Activated CD4-positive, alpha-beta T cell treated with anti-CD3 and anti-CD28 coated beads, Interleukin-2, amount 50 U/mL, for 4 hours (primary cell): ENCODE measurements around the gene ARHGEF19.
"Not testable (repeated sequence)": the region's sequence is repeated elsewhere in the genome, so short reads cannot be mapped to it uniquely, and the experiment has no call there.

Experiments
- DNase-seq, 2 experiments: peaks; one replicate each; pipeline ENCODE4 v3.0.0-alpha.2; 2020

The ARHGEF19 gene

GRCh38 chr1:16163608-16164212 is 48.7 kb downstream of the ARHGEF19 start:
- not testable (repeated sequence) for DNase-seq

- DNase-seq: peak; percentile 36 to 37
Observed at GRCh38 chr1:16162163-16162822, 50.2 kb downstream of the ARHGEF19 start.

GRCh38 chr1:16161717-16162116 is 50.7 kb downstream of the ARHGEF19 start:
- no peak for DNase-seq

DNA sequence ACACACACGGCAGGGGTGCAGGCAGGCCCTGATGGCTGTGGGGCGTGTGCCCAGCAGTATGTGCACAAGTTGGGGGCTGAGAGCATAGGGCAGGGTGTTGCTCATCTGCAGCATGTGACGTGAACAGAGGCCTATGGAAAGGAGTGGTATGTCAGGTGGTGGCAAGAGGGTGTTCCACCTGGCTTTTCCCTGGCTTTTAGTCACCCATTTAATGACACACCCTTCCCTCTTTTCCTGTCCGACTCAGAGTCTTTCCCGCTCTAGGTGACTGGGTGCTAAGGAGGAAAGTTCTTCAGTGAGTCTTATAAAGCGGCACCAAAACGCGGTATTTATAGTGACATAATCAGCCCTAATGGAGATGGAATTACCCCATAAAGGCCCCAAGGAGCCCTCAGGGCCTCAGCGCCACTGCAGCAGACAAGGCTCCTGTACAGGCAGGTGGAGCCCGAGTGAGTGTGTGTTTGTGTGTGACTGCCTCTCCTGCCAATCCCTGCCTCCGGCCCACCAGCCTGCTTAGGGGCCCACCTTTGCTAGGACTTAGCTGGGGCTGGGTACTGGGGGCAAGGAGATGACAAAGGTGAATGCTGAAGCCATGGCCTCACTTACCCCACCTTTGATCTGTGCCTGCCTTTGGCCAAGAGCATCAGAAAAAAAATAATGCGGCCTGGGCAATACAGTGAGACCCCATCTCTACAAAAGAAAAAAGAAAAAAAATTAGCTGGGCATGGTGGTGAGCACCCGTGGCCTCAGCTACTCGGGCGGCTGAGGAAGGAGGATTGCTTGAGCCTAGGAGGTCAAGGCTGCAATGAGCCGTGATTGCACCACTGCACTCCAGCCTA is 53.2 kb downstream of the ARHGEF19 start:
- DNase-seq: no peak

GRCh38 chr1:16158025-16158424 is 54.4 kb downstream of the ARHGEF19 start:
- DNase-seq: no peak

DNA sequence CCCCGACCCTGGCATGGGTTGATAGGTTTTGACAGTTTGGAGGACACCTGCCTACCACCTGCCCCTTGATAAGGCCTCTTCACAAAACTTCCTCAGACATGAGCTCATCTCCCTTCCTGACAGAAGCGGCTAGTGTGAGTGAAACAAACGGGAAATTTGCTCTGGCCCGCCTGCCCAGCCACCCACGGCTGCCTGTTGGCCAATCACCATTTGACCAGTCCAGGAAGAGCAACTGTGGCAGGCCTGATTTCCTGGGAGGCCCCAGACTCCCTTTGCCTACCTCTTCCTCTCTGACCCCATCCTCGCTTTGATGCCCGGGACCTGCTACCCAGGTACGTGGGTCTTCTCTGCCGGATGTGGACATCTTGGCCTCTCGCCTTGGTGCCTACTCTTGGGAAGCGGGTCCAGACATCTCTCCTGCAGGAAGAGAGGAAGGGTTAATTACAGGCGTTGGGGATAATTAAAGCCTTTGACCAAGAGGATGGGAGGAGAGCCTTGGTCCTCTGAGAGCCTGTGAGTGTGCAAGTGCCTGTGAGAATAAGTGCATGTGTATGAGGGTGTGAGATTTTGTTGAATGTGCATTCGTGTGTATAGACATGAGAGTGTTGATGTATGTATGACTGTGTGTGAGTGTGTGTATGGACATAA is 55.5 kb downstream of the ARHGEF19 start:
- no peak for DNase-seq

DNA sequence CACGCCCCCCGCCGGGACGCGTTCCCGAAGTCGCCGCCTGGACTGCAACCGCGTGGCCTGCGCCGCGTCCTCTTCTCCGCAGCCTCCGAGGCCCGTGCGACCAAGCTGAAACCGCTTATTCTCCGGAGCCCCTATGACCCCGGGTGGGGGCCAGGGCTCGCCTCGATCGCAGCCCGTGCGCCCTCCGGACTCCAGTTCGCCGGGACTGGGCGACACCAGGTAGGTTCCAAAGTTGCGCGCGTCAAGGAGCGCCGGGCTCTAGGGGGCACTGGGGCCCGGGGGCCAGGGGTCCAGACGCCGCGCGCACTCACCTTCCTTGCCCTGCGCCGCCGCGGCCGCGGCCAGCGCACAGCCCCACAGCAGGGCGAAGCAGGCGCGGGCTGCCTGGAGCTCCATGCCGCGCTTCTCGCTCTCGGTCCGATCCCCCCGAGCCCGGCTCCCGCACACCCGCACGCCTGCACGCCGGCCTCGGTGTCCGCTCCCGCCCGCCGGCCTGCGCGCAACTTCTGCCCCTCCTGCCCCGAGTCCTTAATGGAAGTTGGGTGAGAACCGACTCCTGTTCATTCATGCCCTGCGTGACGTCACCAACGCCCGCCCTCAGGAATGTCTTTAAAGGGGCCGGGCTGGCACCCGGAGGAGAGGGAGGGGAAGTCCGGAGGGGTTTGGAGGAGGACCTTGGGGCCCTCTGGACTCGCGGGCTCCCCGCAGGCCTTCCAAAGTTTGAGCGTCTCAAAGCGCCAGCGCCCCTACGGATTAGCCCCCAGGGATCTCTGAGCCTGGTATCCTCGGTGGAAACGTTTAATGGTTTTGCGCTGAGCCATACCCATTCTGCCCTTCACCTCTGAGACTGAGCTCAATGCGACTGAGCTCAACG is 56.7 kb downstream of the ARHGEF19 start, which contains the start of gene EPHA2:
Gene EPHA2, minus strand, starts transcription at position 533 of the 874 bp plus-strand sequence. Its CDS starts 137 bp downstream, at position 396.
- DNase-seq: no peak

- DNase-seq: no peak
Observed at GRCh38 chr1:16153999-16154673, 58.3 kb downstream of the ARHGEF19 start.

DNA sequence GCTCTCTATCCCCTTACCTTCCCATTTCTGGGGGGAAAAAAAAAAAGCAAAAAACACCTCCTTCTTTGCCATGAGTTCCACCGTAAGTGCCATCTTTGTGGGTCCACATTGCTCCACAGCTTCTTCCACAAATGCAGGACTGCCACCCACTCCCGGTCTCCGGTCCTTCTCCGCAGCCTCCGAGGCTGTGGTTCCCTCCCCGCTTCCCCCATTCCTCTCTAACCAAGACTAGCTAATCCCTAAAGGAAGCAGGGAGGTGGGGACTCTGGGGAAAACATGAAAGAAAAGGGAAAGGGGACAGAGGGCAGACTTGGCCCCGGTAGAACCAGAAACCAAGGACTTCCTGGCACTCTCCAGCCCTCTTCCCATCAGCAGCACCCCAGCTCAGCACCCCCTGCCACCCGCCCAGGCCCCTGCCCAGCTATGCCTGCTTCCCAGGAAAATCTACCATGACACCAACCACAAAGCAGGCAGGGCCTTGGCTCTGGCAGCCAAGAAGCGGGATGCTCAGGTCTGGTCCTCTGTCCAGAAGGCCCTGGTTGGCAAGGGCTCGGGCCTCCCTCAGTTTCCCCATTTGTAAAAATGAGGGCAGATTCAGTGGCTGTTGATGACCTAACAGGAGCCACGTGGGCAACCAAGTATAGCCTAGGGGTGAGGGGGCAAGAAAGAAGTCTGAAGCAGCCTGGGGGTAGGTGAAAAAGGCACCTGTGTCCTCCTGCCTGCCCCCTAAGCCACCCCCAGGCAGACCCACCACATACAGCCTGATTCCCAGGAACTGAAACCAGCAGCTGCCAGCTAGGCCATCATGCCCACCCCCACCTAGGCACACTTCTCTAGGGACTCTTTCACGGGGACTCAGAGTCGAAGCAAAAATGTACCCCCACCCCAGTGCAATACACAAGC is 59.1 kb downstream of the ARHGEF19 start:
- DNase-seq: no peak

DNA sequence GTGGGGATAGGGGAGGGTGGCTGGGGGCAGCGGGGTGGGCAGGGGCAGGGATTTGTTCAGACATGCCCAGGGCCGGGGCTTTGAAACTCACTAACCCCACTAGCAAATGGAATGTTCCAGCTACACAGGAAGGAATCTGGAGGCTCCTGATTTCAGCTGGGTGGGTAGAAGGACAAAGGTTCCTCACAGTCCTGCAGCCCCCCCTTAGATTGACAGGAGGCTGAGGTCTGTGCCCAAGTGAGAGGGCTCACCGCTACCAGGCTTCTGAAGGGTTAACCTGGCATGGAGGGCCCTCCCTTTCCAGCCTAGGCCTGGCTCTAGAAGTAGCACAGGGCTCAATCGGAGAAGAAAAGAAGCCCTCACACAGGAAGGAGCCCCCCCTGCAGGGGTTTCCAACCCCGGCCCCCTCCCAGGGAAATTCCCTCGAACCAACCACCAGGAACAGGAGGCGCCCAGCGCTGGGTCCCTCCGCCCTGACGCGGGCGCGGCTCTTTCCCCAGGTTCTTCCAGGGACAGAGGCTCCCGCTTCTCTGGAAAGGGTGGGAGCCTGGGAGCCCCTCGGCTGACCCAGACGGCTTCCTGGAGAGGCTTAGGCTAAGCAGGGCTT is 59.9 kb downstream of the ARHGEF19 start:
- no peak for DNase-seq

DNA sequence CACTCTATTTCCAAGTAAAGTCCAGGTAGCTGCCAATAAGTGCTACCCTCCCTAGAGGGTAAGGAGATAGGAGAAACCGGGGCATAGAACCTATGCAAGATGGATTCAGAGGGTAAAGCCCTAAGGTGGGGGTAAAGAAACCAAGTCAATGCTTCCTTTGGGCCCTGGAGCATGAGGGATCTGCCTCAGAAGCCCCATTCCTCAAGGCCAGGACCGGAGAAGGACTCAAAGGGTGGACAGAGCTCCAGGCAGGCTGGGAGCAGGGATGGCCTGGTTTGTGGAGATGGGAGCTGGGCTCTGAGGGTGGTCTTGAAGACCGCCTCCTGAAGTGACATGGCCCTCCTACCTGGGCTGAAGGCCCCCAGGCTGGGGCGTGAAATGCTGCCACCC is 60.5 kb downstream of the ARHGEF19 start:
- DNase-seq: no peak

DNA sequence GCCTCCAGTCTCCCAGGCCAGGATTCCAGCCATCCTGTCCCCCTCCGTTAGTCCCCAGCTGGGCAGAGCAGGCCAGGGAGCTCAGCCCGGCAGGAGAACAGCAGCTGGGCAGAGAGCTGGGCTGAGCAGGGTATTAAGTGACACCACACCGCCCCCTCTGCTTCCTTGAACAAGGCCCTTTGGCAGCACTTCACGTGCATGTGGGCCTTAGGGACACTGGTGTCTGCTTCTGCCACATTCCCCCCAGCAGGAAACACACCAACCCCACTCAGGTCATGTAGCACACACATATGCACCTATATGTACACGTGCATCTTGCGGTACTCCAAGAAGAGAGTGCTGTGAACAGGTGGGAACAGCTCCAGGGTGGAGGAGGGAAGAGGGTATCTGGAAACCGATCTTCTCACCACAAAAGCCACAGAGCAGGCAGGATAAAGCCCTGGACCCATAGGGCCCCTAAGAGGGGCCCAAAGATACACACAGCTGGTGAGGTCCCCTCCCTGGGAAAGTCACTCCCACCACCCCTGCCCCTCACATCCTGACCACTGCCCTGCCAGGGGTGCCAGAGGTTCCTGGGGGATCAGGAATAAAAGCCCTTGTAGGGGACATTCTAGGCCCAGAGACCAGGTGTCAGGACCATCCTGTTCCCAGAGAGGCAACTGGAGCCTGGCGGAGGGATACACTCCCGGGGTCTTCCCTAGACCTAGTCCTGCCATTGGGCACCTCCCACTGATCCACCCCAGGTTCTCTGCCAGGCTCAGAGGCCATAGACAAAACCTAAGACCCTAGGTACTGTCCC is 61.1 kb downstream of the ARHGEF19 start:
- DNase-seq: no peak

DNA sequence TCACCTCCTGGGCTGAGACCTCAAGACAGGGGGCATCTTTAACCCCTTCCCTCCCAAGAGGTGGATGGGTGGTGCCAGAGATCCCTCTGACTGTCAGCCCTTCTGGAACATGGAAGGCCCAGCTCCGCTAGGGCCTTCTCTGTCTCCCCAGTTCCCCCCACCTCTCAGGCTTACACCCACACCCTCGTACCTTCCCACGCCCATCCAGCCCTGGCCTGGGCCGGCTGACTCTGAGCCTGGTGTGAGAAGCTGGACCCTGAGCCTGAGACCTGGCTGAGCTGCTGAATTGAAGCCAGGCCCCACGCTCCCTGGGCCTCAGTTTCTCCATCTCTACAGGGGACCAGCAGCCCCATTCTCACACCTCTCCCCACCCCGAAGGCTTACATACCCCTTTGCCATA is 61.9 kb downstream of the ARHGEF19 start:
- DNase-seq: no peak

DNA sequence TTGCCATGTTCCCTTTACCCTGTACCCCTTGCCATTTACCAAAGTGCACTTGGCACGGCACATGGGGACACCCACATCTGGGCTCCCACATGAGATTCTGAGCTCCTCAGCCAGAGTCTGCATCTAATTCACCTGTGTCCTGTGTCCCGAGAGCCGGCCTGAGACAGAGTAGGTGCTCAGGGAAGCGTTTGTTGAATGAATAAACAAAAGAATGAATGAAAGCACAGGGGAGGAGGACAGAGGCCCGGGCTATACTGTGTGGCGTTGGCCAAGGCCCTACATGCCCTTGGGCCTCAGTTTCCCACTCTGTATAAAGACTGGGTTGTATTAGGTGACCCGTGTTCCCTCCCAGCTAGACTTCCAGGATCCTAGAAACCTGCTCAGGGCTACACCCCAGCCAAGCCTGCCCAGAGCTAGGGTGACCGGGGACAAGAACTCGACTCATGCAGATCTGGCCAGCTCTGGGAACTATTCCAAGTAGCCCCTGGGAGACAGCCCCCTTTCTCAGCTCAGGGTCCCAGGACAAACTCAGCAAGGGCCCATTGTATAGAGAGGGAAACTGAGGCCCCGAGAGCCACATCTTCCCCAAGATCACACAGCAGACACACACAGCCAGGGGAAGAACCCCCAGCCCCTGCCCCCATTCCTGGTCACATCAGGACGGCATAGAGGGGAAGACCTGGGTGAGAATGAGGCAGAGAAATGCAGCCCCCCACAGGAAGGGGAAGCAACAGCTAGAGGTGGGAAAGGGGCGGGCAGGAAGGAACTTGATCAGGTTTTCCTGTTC is 62.6 kb downstream of the ARHGEF19 start:
- DNase-seq: no peak

- DNase-seq: no peak
Observed at GRCh38 chr1:16149146-16149545, 63.3 kb downstream of the ARHGEF19 start.

DNA sequence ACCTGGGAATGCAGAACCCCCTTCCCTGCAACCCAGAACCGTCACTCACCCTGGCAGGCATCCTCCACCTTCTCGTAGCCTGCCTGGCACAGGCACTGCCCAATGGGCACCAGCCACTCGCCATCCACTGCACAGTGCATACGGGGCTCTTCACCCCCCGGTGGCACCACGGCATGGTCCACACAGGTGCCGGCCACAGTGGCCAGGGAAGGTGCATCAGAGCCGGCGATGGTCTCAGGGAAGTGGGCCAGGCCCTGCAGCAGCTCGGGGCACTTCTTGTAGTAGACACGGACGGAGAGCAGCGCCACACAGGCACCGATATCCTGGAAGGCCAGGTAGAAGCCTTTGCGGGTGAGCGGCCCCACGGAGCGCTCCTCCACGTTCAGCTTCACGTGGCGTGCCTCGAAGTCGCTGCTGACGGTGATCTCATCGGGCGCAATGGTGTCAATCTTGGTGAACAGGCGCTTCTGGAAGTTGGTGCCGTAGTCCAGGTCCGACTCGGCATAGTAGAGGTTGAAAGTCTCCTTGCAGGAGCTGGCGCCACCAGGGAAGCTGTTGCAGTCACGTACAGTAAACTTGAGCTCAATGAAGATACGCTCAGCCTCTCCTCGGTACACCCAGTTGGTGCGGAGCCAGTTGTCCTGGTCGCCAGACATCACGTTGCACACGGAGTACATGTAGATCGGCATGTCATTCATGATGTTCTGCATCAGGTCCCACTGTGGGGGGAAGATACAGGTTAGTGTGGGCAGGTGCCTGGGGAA is 63.9 kb downstream of the ARHGEF19 start:
- DNase-seq: no peak
